Measurements from ENCODE around the gene TFPI.

The TFPI gene

GRCh38 chr2:187509667-187510417 is 44.4 kb downstream of the TFPI start:
- no peak overlapping the region for H3K4me3 ChIP-seq (ENCODE audit: low read depth, low read length)
- DNase-seq (ENCODE audit: low read depth, low spot score) = no peak
- in situ Hi-C loops (cut with HindIII; ENCODE audit: low sequenced_read_pairs) = no loop called here
- no peak for TF ChIP-seq CTCF (IDR thresholded peaks at IDR 0.05; ENCODE audit: low read depth, low read length)

- no peak for DNase-seq (ENCODE audit: low read depth, low spot score)
- TF ChIP-seq CTCF (IDR thresholded peaks at IDR 0.05; ENCODE audit: low read depth, low read length) = no peak
- in situ Hi-C loops (cut with HindIII; ENCODE audit: low sequenced_read_pairs) = no loop called here
- H3K4me3 ChIP-seq (ENCODE audit: low read depth, low read length) = no peak overlapping the region
These were observed 47.8 kb downstream of the TFPI start for GRCh38 chr2:187506416-187506815.

DNA sequence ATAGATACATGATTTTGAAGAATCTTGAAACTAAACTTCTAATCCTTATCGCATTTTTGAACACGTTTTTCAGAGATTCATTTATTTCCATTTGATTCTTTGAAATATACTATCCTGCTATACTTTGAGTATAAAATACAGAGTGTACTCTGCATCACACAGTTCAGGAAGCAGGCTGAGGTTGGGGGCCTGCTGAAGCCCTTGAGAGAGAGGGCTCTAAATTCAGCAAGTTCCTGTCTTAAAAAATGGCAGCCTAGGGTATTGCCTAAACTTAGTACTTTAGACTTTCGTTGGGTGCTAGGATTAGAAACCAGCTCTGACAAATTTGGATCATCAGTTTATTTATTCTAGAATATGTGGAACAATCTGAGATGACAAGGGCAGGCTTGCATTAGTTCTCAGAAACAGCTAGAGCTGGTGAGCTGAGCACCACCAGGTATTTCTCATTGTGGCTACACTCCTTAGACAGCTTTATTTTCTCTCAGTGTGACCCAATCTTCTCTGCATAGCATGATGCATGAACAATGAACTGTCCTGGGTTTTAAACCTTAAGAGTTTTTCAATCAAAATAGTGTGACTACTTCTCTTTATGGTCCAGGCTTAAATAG is 49.1 kb downstream of the TFPI start:
- TF ChIP-seq CTCF (IDR thresholded peaks at IDR 0.05; ENCODE audit: low read depth, low read length) = no peak
- no peak for DNase-seq (ENCODE audit: low read depth, low spot score)
- in situ Hi-C loops (cut with HindIII; ENCODE audit: low sequenced_read_pairs) = no loop called here
- no peak overlapping the region for H3K4me3 ChIP-seq (ENCODE audit: low read depth, low read length)

DNA sequence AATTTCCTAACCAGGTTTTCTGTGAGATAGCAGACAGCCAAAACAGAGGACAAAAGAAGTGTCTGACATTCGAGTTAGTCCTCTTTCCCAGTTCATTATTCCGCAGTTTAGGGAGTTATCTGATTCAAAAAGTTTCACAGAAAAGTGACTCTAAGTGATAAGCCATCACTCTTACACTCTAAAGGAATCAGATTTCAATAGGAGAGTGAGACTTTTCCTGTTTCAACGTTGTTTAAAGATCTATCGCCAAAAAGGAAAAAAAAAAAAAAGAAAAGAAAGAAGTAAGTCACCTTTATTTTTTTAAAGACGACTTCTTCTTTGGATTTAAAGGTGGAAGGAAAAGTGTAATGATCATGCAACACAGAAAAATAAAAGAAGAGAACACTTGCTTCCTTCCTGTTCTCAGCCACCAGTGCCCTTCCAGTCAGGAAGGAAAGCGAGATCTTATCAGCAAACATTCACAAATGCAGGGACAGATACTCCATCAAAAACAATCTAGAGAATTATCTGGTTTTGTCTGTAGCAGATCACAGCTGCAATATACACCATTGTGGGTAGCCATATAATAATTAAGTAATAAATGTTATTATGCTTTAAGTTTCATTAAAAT is 49.8 kb downstream of the TFPI start:
- in situ Hi-C loops (cut with HindIII; ENCODE audit: low sequenced_read_pairs) = no loop called here
- no peak overlapping the region for H3K4me3 ChIP-seq (ENCODE audit: low read depth, low read length)
- no peak for TF ChIP-seq CTCF (IDR thresholded peaks at IDR 0.05; ENCODE audit: low read depth, low read length)
- no peak for DNase-seq (ENCODE audit: low read depth, low spot score)

DNA sequence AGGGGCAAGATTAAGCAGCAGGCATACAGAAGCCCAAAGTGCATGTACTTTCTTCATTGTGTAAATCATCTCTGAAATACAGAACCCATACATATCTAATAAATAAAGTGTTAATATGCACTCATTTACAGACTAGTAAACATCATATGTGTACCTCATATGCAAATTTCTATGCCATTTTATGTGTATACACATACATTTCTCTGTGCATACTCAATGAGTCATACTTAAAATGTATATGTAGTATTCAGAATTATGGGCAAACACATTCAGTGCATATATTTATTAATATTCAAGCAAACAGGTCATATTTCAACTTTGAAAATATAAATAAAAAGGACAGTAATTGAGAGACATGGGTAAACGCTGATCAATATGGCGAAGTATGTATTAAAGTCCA is 50.5 kb downstream of the TFPI start:
- in situ Hi-C loops (cut with HindIII; ENCODE audit: low sequenced_read_pairs) = no loop called here
- H3K4me3 ChIP-seq (ENCODE audit: low read depth, low read length) = no peak overlapping the region
- no peak for DNase-seq (ENCODE audit: low read depth, low spot score)
- no peak for TF ChIP-seq CTCF (IDR thresholded peaks at IDR 0.05; ENCODE audit: low read depth, low read length)

DNA sequence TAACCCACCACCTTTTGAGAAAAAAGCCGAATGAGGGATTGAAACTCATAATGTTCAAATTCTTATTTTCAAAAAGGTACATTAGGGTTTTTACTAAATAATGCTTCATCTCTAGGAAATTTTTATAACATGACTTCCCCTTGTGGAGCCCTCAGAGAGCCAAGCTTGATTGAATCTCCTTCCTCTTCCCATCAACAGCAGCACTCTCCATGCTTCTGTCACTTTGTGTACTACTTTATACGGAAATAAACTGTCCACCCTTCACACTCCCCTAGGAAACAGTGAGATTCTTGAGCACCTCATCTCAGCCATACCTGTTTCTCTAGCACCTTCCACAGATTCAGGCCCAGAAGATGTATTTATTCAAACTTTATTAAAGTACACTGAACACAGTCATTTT is 51.8 kb downstream of the TFPI start:
- no peak for DNase-seq (ENCODE audit: low read depth, low spot score)
- H3K4me3 ChIP-seq (ENCODE audit: low read depth, low read length) = no peak overlapping the region
- in situ Hi-C loops (cut with HindIII; ENCODE audit: low sequenced_read_pairs) = no loop called here
- no peak for TF ChIP-seq CTCF (IDR thresholded peaks at IDR 0.05; ENCODE audit: low read depth, low read length)
